ENCODE results near the gene GATC. TPM values are rescaled to one million over a fixed set of nuclear protein-coding genes. Genes with fewer than 3 reads are reported as not detected.

The GATC gene
- total and polyA plus RNA-seq, 2 donors (not counting 3 experiments of a cell fraction or from before 2014, with no cell fraction given) = 13.0 to 28.8 TPM

DNA sequence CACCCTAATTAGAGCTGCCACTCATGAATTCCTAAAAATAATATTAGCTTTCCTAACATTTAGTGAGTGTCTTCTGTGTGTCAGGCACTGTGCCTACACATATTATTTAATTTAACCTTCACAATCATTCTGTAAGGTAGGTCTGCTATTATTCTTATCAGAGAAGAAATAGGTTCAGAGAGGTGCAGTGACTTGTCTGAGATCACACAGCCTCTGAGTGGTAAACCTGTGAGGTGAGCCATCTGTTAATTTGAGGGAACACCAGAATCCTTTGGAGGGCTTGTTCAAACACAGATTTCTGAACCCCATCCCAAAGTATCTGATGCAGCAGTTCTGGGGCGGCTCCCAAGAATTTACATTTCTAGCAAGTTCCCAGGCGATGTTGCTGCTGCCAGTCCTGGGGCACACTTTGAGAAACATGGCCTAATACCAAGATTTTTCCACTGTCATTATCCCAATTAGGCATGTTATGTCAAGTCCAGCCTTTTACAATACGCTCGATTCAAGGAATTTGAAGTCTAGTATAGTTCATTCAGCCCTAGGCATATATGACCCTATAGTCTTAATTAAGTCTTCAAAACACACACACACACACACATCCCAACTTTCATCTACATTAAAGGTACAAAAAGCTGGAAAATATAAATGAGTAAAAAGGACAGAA lies 28.2 kb upstream of the GATC start:
- Histone ChIP-seq H3K4me2 (ENCODE audit: insufficient read depth, low read length) (no peak overlapping the region), H4K20me1 (replicated peaks; ENCODE audit: control insufficient read depth, extremely low read depth, insufficient read depth, low read length) (no peaks in the 10 kb centered on the region), H3K9ac (replicated peaks; ENCODE audit: extremely low read depth, insufficient read depth, low read length) (no peak overlapping the region), H3K36me3 (ENCODE audit: control insufficient read depth in 2 of 2, extremely low read depth in 1 of 2, insufficient read depth in 2 of 2, low read length in 2 of 2) (no peaks in the 10 kb centered on the region), H3K9me3 (replicated peaks; ENCODE audit: control insufficient read depth, insufficient read depth, low read length) (no peaks in the 10 kb centered on the region), H3K4me1 (ENCODE audit: control insufficient read depth, extremely low read depth, insufficient read depth, low read length) (no peaks in the 10 kb centered on the region), H3K27ac (ENCODE audit: insufficient read depth, low read depth, low read length) (no peak overlapping the region), H3K27me3 (ENCODE audit: control insufficient read depth in 2 of 2, insufficient read depth in 2 of 2, low read length in 2 of 2) (no peaks in the 10 kb centered on the region), H3K79me2 (ENCODE audit: control insufficient read depth, insufficient read depth, low read length) (no peaks in the 10 kb centered on the region), H3K9me1 (replicated peaks; ENCODE audit: control insufficient read depth, extremely low read depth, insufficient read depth, low read length) (no peaks in the 10 kb centered on the region), H3K4me3 (replicated peaks in 1 of 3; ENCODE audit: insufficient read depth in 1 of 3, low read depth in 1 of 3, low read length in 3 of 3) (no peak overlapping the region), H2AFZ (ENCODE audit: low read depth, low read length) (no peak overlapping the region)
- POLR2A ChIA-PET = no interaction called here
- dilution Hi-C loops (cut with MboI; ENCODE audit: extremely low pct_ligation_motif_present, low sequenced_read_pairs) (no loop called here), intact Hi-C loops (cut with micrococcal nuclease) (no loop called here)
- FAIRE-seq (no peak), DNase-seq (ENCODE audit: low read depth, low spot score) (no peak)
- CTCF ChIA-PET = interaction anchor here (1.3 kb wide), 1 partner anchor 13 kb away, joined by 3 read pairs; no protein-coding TSS in a partner anchor
- TF ChIP-seq, protein P1, sequence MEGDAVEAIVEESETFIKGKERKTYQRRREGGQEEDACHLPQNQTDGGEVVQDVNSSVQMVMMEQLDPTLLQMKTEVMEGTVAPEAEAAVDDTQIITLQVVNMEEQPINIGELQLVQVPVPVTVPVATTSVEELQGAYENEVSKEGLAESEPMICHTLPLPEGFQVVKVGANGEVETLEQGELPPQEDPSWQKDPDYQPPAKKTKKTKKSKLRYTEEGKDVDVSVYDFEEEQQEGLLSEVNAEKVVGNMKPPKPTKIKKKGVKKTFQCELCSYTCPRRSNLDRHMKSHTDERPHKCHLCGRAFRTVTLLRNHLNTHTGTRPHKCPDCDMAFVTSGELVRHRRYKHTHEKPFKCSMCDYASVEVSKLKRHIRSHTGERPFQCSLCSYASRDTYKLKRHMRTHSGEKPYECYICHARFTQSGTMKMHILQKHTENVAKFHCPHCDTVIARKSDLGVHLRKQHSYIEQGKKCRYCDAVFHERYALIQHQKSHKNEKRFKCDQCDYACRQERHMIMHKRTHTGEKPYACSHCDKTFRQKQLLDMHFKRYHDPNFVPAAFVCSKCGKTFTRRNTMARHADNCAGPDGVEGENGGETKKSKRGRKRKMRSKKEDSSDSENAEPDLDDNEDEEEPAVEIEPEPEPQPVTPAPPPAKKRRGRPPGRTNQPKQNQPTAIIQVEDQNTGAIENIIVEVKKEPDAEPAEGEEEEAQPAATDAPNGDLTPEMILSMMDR (IDR thresholded peaks at IDR 0.05; ENCODE audit: extremely low read depth in 1 of 2, insufficient read depth in 1 of 2, low read depth in 1 of 2, low read length in 2 of 2) = no peak
- TF ChIP-seq POLR2A (IDR thresholded peaks at IDR 0.05; ENCODE audit: low read depth, low read length) (no peak), MAX (IDR thresholded peaks at IDR 0.05; ENCODE audit: insufficient read depth, insufficient read length) (no peak), POLR2AphosphoS5 (IDR thresholded peaks at IDR 0.05; ENCODE audit: insufficient read depth, low read depth, low read length) (no peak), GATA2 (IDR thresholded peaks at IDR 0.05; ENCODE audit: insufficient read depth, insufficient read length, low read depth, low read length) (no peak), MYC (IDR thresholded peaks at IDR 0.05; ENCODE audit: low read depth, low read length) (no peak), JUN (IDR thresholded peaks at IDR 0.05; ENCODE audit: borderline replicate concordance, insufficient read depth, insufficient read length, low read depth) (no peak), FOS (IDR thresholded peaks at IDR 0.05; ENCODE audit: borderline replicate concordance, insufficient read depth, low read length) (no peak), EZH2 (IDR thresholded peaks at IDR 0.05; ENCODE audit: borderline replicate concordance, low read depth, low read length, severe bottlenecking) (no peak)
- no TSS peak for BruUV-seq (replicated peaks)

Measured in endothelial cell of umbilical vein (primary cell).